ENCODE measurements around the gene REXO2. TPM values are rescaled to one million over a fixed set of nuclear protein-coding genes. Genes with fewer than 3 reads are reported as not detected.

The REXO2 gene
- total RNA-seq (2022) (125 and 126 TPM in 2 replicates), Bru-seq, nascent RNA (percentile 91 among the genes with signal in this experiment), BruChase-seq, experiment 1, labeled RNA remaining after a 6-hour chase (percentile 93 among the genes with signal in this experiment), BruChase-seq, experiment 2, labeled RNA remaining after a 2-hour chase (percentile 97 among the genes with signal in this experiment)
- long read RNA-seq, transcript REXO2-220 (7 exons, 1,158 nt) = major isoform, 200 of 222 reads
- long read RNA-seq, partial matches to known transcripts = 1 of 222 reads
- long read RNA-seq, other reads (novel, unspliced or antisense) = 16 of 222 reads

DNA sequence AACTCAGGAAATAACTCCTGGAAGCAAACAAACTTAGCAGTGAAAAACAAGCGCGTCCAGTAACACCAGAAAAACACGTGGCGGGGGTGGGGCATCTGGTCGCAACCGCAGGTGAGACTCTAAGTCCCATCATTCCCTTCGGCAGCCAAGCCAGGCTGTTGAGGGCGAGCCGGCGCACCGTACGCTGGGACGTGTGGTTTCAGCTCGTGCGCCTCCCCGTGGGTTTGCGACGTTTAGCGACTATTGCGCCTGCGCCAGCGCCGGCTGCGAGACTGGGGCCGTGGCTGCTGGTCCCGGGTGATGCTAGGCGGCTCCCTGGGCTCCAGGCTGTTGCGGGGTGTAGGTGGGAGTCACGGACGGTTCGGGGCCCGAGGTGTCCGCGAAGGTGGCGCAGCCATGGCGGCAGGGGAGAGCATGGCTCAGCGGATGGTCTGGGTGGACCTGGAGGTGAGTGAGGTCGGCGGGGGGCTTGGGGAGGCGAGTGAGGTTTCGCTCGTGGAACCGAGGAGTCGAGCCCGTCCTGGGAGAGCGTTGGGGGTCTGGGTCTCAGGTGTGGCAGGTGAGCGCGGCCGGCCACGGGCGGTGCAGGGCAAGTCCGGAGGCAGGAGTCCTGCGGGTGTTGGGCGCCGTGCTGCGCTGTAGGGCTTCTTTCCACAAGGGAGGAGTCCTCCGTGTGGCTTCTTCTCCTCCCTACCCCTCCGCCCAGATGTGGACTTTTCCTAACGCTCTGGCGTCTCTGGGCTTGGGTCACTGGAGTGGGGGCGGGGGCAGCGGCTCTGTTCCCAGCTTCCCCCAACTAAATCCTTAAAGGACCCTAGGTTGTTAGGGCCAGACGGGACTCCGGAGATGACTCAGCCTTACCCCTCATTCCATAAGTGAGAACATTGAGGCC is at the start of gene REXO2:
TSS of gene REXO2 (plus strand) at position 239 of the 892 bp plus-strand sequence. CDS start at position 301, 62 bp downstream.
- peak; percentile 96 for DNase-seq (ENCODE audit: unreplicated experiment)
- no peaks in the 10 kb centered on the region for H3K27me3 Mint-ChIP-seq (ENCODE audit: insufficient read depth, unreplicated experiment)
- ChIA-PET POLR2A (interaction anchor here (0.6 to 4.1 kb wide), 22 partner anchors 8 to 144 kb away, joined by 3 to 50 read pairs (median 5); partner anchors contain the start of genes C11orf71, NNMT and RBM7), CTCF (interaction anchor here (0.6 to 1.2 kb wide), 8 partner anchors 10 to 378 kb away, joined by 3 to 5 read pairs (median 4); no protein-coding TSS in a partner anchor)
- H3K4me1 Mint-ChIP-seq (ENCODE audit: insufficient read depth, unreplicated experiment) = peaks cover 13% of the 10 kb centered on the region
- TF ChIP-seq, protein P1, sequence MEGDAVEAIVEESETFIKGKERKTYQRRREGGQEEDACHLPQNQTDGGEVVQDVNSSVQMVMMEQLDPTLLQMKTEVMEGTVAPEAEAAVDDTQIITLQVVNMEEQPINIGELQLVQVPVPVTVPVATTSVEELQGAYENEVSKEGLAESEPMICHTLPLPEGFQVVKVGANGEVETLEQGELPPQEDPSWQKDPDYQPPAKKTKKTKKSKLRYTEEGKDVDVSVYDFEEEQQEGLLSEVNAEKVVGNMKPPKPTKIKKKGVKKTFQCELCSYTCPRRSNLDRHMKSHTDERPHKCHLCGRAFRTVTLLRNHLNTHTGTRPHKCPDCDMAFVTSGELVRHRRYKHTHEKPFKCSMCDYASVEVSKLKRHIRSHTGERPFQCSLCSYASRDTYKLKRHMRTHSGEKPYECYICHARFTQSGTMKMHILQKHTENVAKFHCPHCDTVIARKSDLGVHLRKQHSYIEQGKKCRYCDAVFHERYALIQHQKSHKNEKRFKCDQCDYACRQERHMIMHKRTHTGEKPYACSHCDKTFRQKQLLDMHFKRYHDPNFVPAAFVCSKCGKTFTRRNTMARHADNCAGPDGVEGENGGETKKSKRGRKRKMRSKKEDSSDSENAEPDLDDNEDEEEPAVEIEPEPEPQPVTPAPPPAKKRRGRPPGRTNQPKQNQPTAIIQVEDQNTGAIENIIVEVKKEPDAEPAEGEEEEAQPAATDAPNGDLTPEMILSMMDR (IDR thresholded peaks at IDR 0.05; ENCODE audit: unreplicated experiment) = peak; percentile 12
- peaks cover 15% of the 10 kb centered on the region for H3K36me3 Mint-ChIP-seq (ENCODE audit: insufficient read depth, unreplicated experiment)
- H3K27ac Mint-ChIP-seq (ENCODE audit: low read depth, unreplicated experiment) = peak within 1 kb of the TSS; percentile 93
- intact Hi-C loops (cut with micrococcal nuclease) = loop anchor here (1.0 to 2.0 kb wide), 4 partner anchors 39 to 159 kb away; partner anchors contain the start of genes C11orf71 and RBM7
- H3K9me3 Mint-ChIP-seq (ENCODE audit: unreplicated experiment) = no peaks in the 10 kb centered on the region
- no TSS peak for BruUV-seq (replicated peaks)
- peak within 1 kb of the TSS; percentile 99 for H3K4me3 Mint-ChIP-seq (ENCODE audit: unreplicated experiment)

DNA sequence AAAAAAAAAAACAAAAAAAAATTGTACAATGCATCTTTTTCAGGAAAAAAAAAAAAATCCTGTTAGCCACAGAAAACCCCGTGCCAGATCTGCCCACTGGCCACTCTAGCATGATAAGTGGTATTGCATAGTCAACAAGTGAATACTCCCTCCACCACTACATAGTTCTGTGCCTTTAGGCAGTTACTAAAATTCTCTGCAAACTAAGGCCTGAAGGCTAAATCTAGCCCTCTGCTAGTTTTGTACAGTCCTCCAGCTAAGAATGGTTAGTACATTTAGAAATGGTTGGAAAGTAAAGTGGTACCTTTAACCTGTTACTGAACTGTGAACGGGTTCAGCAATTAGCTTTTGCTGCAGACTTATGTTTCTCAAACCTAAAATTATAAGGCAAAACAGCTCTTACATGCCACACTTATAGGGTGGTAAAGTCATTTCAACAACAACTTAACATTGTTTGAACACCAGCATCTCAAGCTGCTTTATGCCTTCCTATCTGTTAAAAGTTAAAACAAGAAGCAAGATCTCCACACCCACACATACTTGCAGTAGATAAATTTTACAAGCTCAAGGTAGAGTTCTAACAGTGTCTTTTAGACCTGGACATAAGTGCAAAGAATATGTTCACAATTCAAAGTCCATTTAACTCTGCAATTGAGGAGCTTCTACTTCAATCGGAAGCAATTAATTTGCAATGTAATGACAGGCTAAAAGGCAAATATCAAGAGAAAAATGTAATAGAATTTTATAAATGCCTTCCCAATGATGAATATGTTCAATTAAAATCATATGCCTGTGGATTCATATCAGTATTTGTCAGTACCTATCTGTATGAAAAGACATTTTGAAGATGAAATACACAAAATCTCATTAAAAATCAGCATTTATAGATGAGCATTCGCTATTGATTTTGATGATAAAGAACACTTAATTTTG is 46.3 kb upstream of the REXO2 start:
- CTCF ChIA-PET = interaction anchor here (0.6 to 0.8 kb wide), 2 partner anchors 59 to 112 kb away, joined by 3 read pairs; no protein-coding TSS in a partner anchor
- POLR2A ChIA-PET = interaction anchor here (1.2 to 1.6 kb wide), 2 partner anchors 20 to 24 kb away, joined by 3 to 5 read pairs; no protein-coding TSS in a partner anchor
- no TSS peak for BruUV-seq (replicated peaks)

DNA sequence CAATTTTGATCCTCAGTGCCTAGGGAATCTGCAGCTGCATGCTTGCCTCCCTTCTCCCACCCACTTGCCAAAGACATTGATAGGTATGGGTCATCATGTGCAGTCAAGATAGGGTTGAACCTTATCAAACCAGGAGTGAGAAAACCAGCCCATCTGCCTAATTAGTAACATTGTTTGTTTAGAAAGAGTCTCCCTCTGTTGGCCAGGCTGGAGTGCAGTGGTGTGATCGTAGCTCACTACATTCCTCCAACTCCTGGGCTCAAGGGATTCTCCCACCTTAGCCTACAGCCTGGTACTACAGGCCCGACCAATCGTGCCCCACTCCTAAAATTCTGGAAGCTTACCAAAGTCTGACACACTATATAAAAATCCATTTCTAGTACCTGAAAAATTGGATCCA is 43.5 kb upstream of the REXO2 start:
- intact Hi-C loops (cut with micrococcal nuclease) = no loop called here
- Mint-ChIP-seq H3K4me3 (ENCODE audit: unreplicated experiment) (no peak overlapping the region), H3K9me3 (ENCODE audit: unreplicated experiment) (no peaks in the 10 kb centered on the region), H3K36me3 (ENCODE audit: insufficient read depth, unreplicated experiment) (peaks cover 6% of the 10 kb centered on the region), H3K27ac (ENCODE audit: low read depth, unreplicated experiment) (no peak overlapping the region), H3K4me1 (ENCODE audit: insufficient read depth, unreplicated experiment) (peaks cover 13% of the 10 kb centered on the region), H3K27me3 (ENCODE audit: insufficient read depth, unreplicated experiment) (no peaks in the 10 kb centered on the region)
- TF ChIP-seq, protein P1 (IDR thresholded peaks at IDR 0.05; ENCODE audit: unreplicated experiment) = peak; percentile 32
- DNase-seq (ENCODE audit: unreplicated experiment) = peak; percentile 46
- ChIA-PET POLR2A (interaction anchor here (0.7 to 0.9 kb wide), 3 partner anchors 10 to 58 kb away, joined by 3 to 4 read pairs (median 3); no protein-coding TSS in a partner anchor), CTCF (interaction anchor here (0.6 to 1.4 kb wide), 8 partner anchors 10 to 187 kb away, joined by 3 to 7 read pairs (median 4); no protein-coding TSS in a partner anchor)
- no TSS peak for BruUV-seq (replicated peaks)

More for the DNA sequence above, 46.3 kb upstream of the REXO2 start:
- Mint-ChIP-seq H3K27ac (ENCODE audit: low read depth, unreplicated experiment) (no peak overlapping the region), H3K4me1 (ENCODE audit: insufficient read depth, unreplicated experiment) (no peaks in the 10 kb centered on the region), H3K36me3 (ENCODE audit: insufficient read depth, unreplicated experiment) (peaks cover 6% of the 10 kb centered on the region), H3K4me3 (ENCODE audit: unreplicated experiment) (no peak overlapping the region), H3K9me3 (ENCODE audit: unreplicated experiment) (no peaks in the 10 kb centered on the region), H3K27me3 (ENCODE audit: insufficient read depth, unreplicated experiment) (no peaks in the 10 kb centered on the region)
- no peak for DNase-seq (ENCODE audit: unreplicated experiment)
- intact Hi-C loops (cut with micrococcal nuclease) = no loop called here
- TF ChIP-seq, protein P1 (IDR thresholded peaks at IDR 0.05; ENCODE audit: unreplicated experiment) = no peak

Measured in MCF 10A (cell line).